Fibroblast of skin of left quadriceps (primary cell): Measurements from ENCODE around the gene FITM1.

Source experiments
- DNase-seq, 2 experiments: peaks; one replicate each; pipeline ENCODE4 v3.0.0-alpha.2; 2013; ENCODE audit warnings: low read depth in 2 of 2

The FITM1 gene, protein sequence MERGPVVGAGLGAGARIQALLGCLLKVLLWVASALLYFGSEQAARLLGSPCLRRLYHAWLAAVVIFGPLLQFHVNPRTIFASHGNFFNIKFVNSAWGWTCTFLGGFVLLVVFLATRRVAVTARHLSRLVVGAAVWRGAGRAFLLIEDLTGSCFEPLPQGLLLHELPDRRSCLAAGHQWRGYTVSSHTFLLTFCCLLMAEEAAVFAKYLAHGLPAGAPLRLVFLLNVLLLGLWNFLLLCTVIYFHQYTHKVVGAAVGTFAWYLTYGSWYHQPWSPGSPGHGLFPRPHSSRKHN

DNA sequence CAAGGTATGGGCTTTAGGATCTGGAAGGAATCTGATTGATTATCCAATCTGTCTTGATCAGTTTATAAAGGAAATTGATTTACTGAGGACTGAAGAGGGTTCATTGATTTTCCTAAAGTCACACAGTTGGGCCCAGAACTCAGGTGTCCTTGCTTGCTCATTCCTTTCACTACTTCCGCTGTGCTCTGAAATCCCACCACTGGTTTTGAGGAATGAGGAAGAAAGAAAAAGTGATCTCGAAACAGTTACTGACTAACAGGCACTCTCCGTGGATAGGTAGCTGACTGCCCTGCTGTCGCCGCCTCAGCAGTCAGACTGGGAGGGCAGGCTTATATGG lies at the start of gene FITM1:
TSS of gene FITM1 (plus strand) at position 280 of the 337 bp plus-strand sequence. CDS start 905 bp downstream, outside the sequence.
- DNase-seq, result no peak

DNA sequence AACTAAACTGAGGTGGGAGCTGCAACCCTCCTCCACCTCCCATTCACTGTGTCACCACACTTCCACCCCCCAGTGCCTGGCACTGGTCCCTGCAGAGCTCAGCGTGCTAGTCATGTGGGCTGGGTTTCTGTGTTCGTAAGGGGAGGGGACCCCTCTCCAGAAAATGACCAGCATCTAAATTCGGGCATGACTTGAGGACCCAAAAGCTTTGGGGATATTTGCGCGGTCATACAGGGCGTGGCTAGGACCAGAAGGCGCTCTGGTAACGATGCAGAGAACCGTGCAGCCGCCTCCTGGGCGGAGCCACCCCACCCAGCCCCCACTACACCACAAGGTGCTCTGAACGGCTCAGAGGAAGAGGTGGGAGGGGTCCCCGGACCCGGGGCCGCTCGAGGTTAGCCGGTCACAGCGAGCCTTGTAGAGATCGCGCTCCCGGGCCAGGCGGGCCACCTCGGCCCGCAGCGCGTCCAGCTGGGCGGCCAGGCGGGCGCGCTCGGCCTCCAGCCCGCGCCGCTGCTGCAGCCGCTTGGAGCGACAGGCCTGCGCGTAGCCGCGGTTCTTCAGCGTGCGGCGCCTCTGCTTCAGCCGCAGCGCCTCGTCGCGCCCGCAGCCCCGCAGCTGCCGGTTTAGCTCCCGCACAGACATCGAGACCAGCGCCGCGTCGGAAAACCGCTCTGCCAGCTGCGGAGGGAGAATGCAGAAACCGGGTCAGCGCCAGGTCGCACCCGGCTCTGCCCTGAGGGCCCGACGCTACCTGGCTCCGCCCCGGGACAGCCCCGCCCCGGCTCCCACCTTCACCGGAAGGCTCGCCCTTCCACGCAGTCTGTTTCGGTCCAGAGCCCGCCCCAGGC lies 49.3 kb upstream of the FITM1 start:
- no peak for DNase-seq

GRCh38 chr14:24081739-24082211 lies 48.7 kb upstream of the FITM1 start:
- DNase-seq, result no peak

- no peak for DNase-seq
These were observed 47.9 kb upstream of the FITM1 start for GRCh38 chr14:24082411-24083080.

DNA sequence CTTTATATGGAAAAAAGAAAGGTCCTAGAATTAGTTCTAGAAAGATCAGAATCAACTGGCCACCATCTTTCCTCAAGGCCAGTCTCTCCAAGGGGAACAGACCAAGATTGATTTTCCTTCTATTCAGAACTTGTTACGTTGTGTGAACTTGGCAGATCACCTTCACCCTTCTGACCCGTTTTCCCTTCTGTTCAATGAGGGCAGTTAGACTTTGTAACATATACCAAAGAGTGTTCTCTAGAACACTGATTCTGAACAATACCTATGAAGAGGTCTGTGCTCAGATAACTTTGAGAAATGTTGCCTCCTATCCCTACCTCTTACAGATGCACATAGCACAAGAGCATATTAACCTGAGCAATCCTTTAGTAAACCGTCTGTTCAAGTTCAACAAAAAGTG lies 47.0 kb upstream of the FITM1 start:
- no peak for DNase-seq

- no peak for DNase-seq
These were observed 46.0 kb upstream of the FITM1 start for GRCh38 chr14:24084440-24084839.

DNA sequence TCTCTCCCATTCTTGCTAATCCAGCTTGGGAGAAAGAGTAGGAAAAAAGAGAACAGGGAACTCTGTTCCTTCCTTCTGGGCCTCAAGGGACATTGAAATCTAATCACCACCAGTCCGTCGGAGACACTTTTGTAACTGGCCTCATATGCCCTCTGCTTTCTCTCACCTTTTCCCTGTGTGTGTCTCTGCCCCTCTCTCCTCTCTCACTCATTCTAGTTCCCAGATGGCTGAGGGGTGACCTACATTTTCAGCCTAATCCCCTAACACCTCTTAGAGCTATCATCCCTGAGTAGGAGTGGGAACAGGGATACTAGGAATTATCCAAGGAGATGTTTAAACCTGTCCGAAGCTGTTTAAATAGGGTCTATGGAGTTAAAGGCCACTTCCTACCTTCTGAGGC lies 45.2 kb upstream of the FITM1 start:
- DNase-seq, result no peak

DNA sequence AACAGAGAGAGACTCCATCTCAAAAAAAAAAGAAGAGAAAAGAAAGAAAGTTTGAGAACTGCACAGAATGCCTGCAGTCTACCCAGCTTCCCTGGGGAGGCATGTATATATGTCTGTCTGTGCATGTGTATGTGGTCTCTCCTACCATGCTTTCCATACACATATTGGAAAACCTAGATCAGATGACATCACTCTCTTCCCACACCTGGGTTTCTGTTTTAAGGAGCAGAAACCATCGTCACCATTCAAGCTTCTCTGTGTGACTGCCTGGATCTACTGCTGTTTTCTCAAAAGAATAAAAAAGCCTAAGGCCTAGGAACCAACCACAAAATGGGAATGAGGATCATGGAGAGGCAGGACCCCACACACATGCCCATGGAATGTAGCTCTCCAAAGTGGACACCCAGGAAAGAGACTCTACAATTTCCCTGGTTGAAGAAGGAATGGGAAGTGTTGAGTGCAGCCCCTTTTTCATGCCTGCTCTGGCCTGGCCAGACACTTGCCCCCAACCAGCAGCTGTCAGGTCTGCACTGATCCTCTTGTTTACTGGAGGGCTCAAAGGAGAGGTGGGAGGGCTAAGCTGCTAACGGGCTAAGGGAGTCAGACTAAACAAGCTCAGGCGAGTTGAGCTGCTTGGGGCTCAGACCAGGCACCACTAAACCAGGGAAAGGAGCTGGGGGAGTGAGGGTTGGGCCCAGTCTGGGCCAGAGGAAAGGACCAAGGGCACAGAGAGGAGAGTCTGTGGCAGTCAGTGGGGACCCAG lies 44.1 kb upstream of the FITM1 start:
- no peak for DNase-seq

DNA sequence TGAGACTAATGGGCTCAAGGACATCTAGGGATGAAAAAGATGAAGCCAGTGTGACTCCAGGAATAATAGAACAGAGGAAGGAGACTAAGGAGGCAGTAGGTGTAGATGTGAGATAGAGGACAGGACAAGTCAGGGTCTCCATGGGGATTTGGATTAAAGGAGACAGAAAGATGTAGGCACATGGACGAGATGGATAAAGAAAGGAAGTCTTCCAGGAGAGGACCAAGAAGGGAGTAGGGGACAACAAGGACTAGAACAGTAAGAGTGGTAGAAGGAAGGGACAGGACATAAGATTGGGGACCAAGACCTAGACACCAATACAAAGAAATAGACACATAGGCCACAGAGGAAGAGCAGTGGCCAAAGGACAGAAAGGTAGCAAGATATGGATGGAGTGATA lies 43.5 kb upstream of the FITM1 start:
- no peak for DNase-seq

DNA sequence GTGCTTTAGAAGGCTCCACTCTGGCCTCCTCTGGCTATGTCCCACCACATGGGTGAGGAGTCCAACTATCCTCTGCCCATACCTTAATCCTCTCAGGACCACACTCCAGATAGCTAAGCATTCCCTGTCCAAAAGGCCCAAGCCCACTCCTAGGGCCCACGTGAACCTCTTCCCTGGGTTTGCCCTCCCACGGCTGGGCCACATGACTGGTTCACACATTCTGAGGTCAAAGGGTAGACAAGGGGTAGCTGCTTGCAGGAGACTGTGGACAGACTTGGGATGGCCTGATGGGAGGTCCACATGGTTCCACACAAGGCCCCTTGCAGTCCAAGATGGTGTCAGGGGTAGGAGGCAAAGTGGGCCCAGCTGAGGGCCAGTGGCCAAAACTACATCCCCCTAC lies 42.4 kb upstream of the FITM1 start:
- no peak for DNase-seq

DNA sequence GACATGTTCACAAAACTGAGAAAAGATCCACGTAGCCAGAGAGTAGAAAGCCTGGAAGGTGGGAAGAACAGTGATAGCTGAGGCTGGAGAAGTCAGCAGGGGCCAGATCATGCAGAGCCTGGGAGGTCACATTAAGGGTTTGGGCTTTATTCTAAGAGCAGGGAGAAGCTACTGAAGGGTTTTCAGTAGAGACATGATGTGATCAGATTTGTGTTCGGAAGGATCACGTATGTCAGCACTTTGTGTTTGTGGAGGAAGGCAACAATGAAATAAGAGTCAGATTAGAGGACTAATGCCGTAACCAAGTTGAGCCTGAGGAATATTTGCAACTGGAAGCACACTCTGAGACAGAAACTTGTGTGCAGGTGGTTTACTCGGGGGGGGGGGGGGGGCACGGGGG lies 40.6 kb upstream of the FITM1 start:
- no peak for DNase-seq

- DNase-seq, result no peak
These were observed 38.4 kb upstream of the FITM1 start for GRCh38 chr14:24092110-24092504.

- DNase-seq, result no peak
These were observed 37.8 kb upstream of the FITM1 start for GRCh38 chr14:24092505-24093206.

- no peak for DNase-seq
These were observed 37.1 kb upstream of the FITM1 start for GRCh38 chr14:24093207-24093900.

- DNase-seq, result peak; percentile 94 to 95
These were observed 36.3 kb upstream of the FITM1 start, which contains the start of gene PCK2 for GRCh38 chr14:24093901-24094840. Gene PCK2 (plus strand): TSS chr14:24094311. CDS start chr14:24094406, 95 bp downstream.

DNA sequence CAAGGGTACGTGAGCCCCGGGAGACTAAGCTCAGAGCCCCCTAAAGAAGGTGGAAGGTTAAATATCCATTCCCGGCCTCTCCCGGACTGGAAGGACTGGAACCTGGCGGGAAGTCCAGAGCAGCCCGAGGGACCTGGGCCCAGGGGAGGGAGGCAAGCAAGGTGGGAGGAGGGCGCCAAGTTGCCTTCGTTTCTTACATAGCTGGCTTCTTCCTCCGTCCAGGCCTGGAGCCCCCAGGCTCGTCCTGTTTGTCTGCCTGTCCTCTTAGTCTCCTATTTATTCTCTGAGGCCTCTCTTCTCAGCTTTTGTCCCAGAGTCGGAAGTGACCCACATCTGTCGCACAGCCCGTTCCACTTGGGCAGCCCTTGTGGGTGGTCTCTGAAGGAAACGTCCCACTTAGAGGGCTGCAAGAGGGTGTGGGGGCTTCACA lies 35.6 kb upstream of the FITM1 start:
- no peak for DNase-seq

DNA sequence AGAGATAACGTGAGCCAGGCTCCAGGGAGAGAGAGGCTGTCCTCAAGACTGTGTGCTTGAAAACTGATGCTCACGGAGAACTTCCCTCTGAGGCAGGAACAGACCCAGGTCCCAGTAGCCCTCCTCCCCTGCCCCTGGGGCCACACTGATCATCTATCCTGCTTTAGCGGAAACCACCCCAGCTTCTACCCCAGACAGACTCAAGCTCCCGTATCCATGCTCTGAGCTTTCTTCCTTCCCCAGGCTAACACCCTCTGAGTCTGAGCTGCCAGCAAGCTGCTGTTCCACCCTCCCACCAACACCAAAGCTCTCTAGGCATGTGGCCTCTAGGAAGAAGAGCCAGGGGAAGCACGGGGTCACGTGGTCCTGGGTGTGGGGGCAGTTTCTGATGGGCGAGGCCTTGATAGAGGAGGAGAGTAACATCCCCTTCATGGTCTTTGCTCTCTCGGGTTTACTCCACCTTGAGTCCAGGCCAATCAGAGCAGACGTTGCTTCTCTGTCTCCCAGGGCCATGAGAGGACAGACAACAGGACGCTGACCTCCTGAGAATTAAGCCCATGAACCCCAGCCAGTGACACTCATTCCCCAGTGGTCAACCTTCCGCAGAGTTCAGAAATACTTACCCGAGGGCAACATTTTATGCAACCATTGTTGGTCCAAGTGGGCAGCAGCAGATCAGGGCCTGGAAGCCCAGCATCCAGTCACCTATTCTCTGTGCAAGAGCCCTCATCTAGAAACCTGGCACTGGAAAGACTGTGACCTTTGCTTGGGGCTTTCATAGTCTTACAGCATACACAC lies 35.0 kb upstream of the FITM1 start:
- DNase-seq, result no peak

DNA sequence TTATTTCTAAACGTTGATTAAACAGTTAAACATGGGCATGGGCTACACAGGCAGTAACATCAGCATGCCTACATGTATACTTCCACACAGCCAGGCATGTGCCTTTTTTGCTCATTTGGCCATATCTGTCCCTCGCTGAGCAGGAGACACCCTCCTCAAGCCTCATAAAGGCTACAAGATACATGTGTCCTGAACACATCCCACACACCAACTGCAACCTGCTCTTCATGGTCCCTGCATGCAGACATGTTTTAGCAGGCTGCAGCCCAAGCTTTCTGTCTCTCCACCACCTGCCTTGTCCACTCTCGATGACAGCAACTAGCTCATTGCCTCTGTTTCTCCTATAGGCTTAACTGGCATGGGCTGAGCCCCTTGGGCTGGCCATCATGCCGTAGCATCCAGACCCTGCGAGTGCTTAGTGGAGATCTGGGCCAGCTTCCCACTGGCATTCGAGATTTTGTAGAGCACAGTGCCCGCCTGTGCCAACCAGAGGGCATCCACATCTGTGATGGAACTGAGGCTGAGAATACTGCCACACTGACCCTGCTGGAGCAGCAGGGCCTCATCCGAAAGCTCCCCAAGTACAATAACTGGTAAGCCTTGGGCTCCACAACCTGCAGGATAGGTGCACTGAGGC lies 33.8 kb upstream of the FITM1 start:
- no peak for DNase-seq
